ENCODE data around the gene ACTL6B.
A peak's percentile ranks its signal among the peaks of the same experiment; 100 is the strongest.

The ACTL6B gene

DNA sequence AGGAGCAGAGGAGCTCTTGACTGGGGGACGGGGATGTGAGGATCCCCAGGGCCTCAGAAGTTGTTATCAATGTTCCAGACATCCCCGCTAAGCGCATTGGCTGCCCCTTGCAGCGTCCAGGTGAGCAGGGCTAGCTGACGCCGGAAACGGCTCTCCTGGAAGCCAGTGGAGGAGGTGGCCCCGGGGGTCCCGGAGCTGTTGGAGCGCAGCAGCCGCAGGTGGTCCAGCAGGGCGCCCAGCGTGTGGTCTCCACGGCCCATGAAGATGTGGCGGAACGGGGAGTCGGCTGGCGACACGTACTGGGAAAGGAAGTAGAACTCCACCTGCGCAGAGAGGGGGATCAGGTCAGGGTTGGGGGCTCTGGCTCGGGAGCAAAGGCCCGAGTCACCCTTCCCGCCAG lies 35.4 kb downstream of the ACTL6B start:
- no peak overlapping the region for H3K4me3 ChIP-seq (ENCODE audit: insufficient read length, low read depth)
- DNase-seq (ENCODE audit: low read depth, low spot score): no peak
- H3K4me1 ChIP-seq (ENCODE audit: insufficient read depth, insufficient read length): no peaks in the 10 kb centered on the region
- H3K9me3 ChIP-seq (ENCODE audit: insufficient read depth, low read length): no peaks in the 10 kb centered on the region
- peaks cover 2% of the 10 kb centered on the region for H3K27me3 ChIP-seq (ENCODE audit: insufficient read depth, insufficient read length)
- no peak for TF ChIP-seq YY1 (IDR thresholded peaks at IDR 0.05; ENCODE audit: insufficient read depth, insufficient read length)
- TF ChIP-seq ZNF274 (IDR thresholded peaks at IDR 0.05; ENCODE audit: low read depth, low read length): no peak
- TF ChIP-seq SUZ12 (IDR thresholded peaks at IDR 0.05; ENCODE audit: extremely low read depth, insufficient read depth, insufficient read length): no peak
- H3K9ac ChIP-seq (ENCODE audit: insufficient read length, low read depth): no peak overlapping the region
- no peaks in the 10 kb centered on the region for H3K36me3 ChIP-seq (ENCODE audit: insufficient read depth, insufficient read length, low read length)

- no peak overlapping the region for H3K9ac ChIP-seq (ENCODE audit: insufficient read length, low read depth)
- no peaks in the 10 kb centered on the region for H3K9me3 ChIP-seq (ENCODE audit: insufficient read depth, low read length)
- no peak for DNase-seq (ENCODE audit: low read depth, low spot score)
- no peaks in the 10 kb centered on the region for H3K27me3 ChIP-seq (ENCODE audit: insufficient read depth, insufficient read length)
- no peaks in the 10 kb centered on the region for H3K4me1 ChIP-seq (ENCODE audit: insufficient read depth, insufficient read length)
- no peak overlapping the region for H3K4me3 ChIP-seq (ENCODE audit: insufficient read length, low read depth)
- no peaks in the 10 kb centered on the region for H3K36me3 ChIP-seq (ENCODE audit: insufficient read depth, insufficient read length, low read length)
- no peak for TF ChIP-seq ZNF274 (IDR thresholded peaks at IDR 0.05; ENCODE audit: low read depth, low read length)
- no peak for TF ChIP-seq SUZ12 (IDR thresholded peaks at IDR 0.05; ENCODE audit: extremely low read depth, insufficient read depth, insufficient read length)
- TF ChIP-seq YY1 (IDR thresholded peaks at IDR 0.05; ENCODE audit: insufficient read depth, insufficient read length): no peak
These were observed 36.0 kb downstream of the ACTL6B start for GRCh38 chr7:100620239-100620638.

- Histone ChIP-seq H3K4me1 (ENCODE audit: insufficient read depth, insufficient read length) (no peaks in the 10 kb centered on the region), H3K4me3 (ENCODE audit: insufficient read length, low read depth) (no peak overlapping the region), H3K9me3 (ENCODE audit: insufficient read depth, low read length) (no peaks in the 10 kb centered on the region), H3K36me3 (ENCODE audit: insufficient read depth, insufficient read length, low read length) (no peaks in the 10 kb centered on the region), H3K9ac (ENCODE audit: insufficient read length, low read depth) (no peak overlapping the region), H3K27me3 (ENCODE audit: insufficient read depth, insufficient read length) (no peaks in the 10 kb centered on the region)
- TF ChIP-seq YY1 (IDR thresholded peaks at IDR 0.05; ENCODE audit: insufficient read depth, insufficient read length) (no peak), SUZ12 (IDR thresholded peaks at IDR 0.05; ENCODE audit: extremely low read depth, insufficient read depth, insufficient read length) (no peak), ZNF274 (IDR thresholded peaks at IDR 0.05; ENCODE audit: low read depth, low read length) (no peak)
- no peak for DNase-seq (ENCODE audit: low read depth, low spot score)
These were observed 41.9 kb downstream of the ACTL6B start for GRCh38 chr7:100614308-100614861.

DNA sequence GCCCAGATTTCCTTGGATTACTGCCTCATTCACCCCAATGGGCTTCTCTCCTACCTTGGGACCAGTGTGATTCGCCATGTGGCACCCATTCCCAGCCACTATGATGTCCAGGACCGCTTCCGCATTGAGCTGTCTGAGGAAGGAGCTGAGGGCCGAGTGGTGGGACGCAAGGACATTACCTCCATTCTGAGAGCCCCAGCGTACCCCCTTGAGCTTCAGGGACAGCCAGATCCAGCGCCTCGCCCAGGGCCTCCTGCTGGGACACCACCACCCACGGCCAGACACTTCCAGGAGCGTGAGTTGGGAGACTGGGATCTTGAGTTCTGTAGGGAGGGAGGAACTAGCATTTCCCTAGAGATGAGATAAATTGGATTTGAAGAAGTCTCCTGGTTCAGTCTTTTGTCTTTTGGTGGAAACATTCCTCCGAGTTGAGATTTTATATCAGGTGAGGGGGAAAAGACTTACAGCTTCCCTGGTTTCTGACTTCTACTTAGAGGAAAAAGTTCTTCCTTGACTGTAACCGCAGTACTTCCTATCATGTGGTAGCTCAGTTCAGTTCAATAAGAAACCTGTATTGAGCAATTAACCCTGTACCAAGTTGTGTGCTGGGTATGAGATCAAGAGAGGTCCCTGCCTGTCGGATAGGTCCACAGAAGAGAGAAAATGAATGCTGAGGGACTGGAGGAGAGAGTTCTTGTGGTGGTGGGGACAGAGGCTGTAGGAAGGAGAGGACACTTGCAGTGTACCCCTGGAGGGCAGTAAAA lies 42.7 kb downstream of the ACTL6B start:
- Histone ChIP-seq H3K4me3 (ENCODE audit: insufficient read length, low read depth) (no peak overlapping the region), H3K27me3 (ENCODE audit: insufficient read depth, insufficient read length) (no peaks in the 10 kb centered on the region), H3K9me3 (ENCODE audit: insufficient read depth, low read length) (no peaks in the 10 kb centered on the region), H3K36me3 (ENCODE audit: insufficient read depth, insufficient read length, low read length) (no peaks in the 10 kb centered on the region), H3K9ac (ENCODE audit: insufficient read length, low read depth) (no peak overlapping the region), H3K4me1 (ENCODE audit: insufficient read depth, insufficient read length) (no peaks in the 10 kb centered on the region)
- no peak for DNase-seq (ENCODE audit: low read depth, low spot score)
- TF ChIP-seq SUZ12 (IDR thresholded peaks at IDR 0.05; ENCODE audit: extremely low read depth, insufficient read depth, insufficient read length): no peak
- no peak for TF ChIP-seq YY1 (IDR thresholded peaks at IDR 0.05; ENCODE audit: insufficient read depth, insufficient read length)
- TF ChIP-seq ZNF274 (IDR thresholded peaks at IDR 0.05; ENCODE audit: low read depth, low read length): no peak

GRCh38 chr7:100612730-100613390 lies 43.4 kb downstream of the ACTL6B start:
- TF ChIP-seq SUZ12 (IDR thresholded peaks at IDR 0.05; ENCODE audit: extremely low read depth, insufficient read depth, insufficient read length) (no peak), YY1 (IDR thresholded peaks at IDR 0.05; ENCODE audit: insufficient read depth, insufficient read length) (no peak), ZNF274 (IDR thresholded peaks at IDR 0.05; ENCODE audit: low read depth, low read length) (no peak)
- Histone ChIP-seq H3K27me3 (ENCODE audit: insufficient read depth, insufficient read length) (no peaks in the 10 kb centered on the region), H3K4me3 (ENCODE audit: insufficient read length, low read depth) (peak overlapping the region; percentile 71), H3K36me3 (ENCODE audit: insufficient read depth, insufficient read length, low read length) (peaks cover 2% of the 10 kb centered on the region), H3K4me1 (ENCODE audit: insufficient read depth, insufficient read length) (no peaks in the 10 kb centered on the region), H3K9me3 (ENCODE audit: insufficient read depth, low read length) (no peaks in the 10 kb centered on the region), H3K9ac (ENCODE audit: insufficient read length, low read depth) (peak overlapping the region; percentile 71)
- DNase-seq (ENCODE audit: low read depth, low spot score): no peak

DNA sequence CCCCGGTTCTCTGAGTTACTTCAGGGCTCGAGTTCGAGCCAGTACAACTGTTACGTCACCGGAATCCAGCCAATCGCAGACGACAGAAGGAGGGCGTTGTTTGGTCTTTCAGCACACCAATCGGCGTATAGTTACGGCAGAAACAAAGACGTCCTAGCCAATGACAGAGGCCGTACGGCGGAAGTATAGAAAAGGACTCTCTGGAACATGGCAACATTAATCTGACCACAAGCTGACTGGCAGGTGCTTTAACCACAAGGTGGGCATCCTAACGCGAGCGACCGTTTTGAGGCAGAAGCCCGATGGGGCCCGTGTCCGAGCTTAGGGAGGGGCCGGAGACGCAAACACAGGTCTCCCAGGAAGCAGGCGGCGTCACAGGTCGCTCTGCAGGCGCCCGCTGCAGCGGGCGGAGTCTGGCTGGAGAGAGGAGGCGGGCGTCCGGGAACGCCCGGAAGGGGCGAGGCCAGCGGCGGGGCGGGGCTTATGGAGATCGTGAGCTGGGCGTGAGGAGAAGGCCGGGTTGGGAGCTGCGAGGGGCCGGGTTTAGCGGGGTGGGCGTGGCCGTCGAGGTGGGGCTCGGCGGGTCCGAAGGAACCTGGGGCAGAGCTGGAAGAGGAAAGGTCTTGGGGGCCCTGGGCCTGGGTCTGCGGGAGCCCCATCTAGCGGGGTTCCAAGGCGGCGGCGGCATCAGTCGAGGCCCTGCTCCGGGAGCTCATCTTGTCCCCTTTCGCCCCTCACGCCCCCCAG lies 44.1 kb downstream of the ACTL6B start, which contains the start of gene MOSPD3:
MOSPD3 (plus strand) TSS at position 558 of the 747 bp plus-strand sequence. CDS start 252 bp downstream, outside the sequence.
- no peaks in the 10 kb centered on the region for H3K9me3 ChIP-seq (ENCODE audit: insufficient read depth, low read length)
- no peaks in the 10 kb centered on the region for H3K27me3 ChIP-seq (ENCODE audit: insufficient read depth, insufficient read length)
- H3K9ac ChIP-seq (ENCODE audit: insufficient read length, low read depth): peak within 1 kb of the TSS; percentile 71
- peak; percentile 99 for DNase-seq (ENCODE audit: low read depth, low spot score)
- no peak for TF ChIP-seq ZNF274 (IDR thresholded peaks at IDR 0.05; ENCODE audit: low read depth, low read length)
- TF ChIP-seq SUZ12 (IDR thresholded peaks at IDR 0.05; ENCODE audit: extremely low read depth, insufficient read depth, insufficient read length): no peak
- no peak for TF ChIP-seq YY1 (IDR thresholded peaks at IDR 0.05; ENCODE audit: insufficient read depth, insufficient read length)
- H3K4me3 ChIP-seq (ENCODE audit: insufficient read length, low read depth): peak within 1 kb of the TSS; percentile 71
- H3K36me3 ChIP-seq (ENCODE audit: insufficient read depth, insufficient read length, low read length): peaks cover 9% of the 10 kb centered on the region
- H3K4me1 ChIP-seq (ENCODE audit: insufficient read depth, insufficient read length): no peaks in the 10 kb centered on the region
